Measurements from ENCODE around the gene PCMT1. TPM values are rescaled to one million over a fixed set of nuclear protein-coding genes. Genes with fewer than 3 reads are reported as not detected.

PCMT1 gene
- total RNA-seq, 4 donors from 2014 or later: 57.4 to 67.6 (median 66.6) TPM

- H3K27me3 ChIP-seq: no peaks in the 10 kb centered on the region
- WGBS: 90% methylated on average over 10 of the region's 10 CpGs
- DNase-seq (ENCODE audit: low spot score in 2 of 2): no peak
- no peak overlapping the region for H3K4me3 ChIP-seq
- TF ChIP-seq POLR2AphosphoS5 (IDR thresholded peaks at IDR 0.05): no peak
- TF ChIP-seq POLR2A (IDR thresholded peaks at IDR 0.05): no peak
- no peak for TF ChIP-seq CTCF (IDR thresholded peaks at IDR 0.05)
- no peak for TF ChIP-seq EP300 (IDR thresholded peaks at IDR 0.05)
- no peaks in the 10 kb centered on the region for H3K36me3 ChIP-seq
- H3K27ac ChIP-seq: no peak overlapping the region
- no peaks in the 10 kb centered on the region for H3K9me3 ChIP-seq
- H3K4me1 ChIP-seq: peaks cover 64% of the 10 kb centered on the region
Measured at GRCh38 chr6:149856256-149856994, 106.9 kb downstream of the PCMT1 start.

DNA sequence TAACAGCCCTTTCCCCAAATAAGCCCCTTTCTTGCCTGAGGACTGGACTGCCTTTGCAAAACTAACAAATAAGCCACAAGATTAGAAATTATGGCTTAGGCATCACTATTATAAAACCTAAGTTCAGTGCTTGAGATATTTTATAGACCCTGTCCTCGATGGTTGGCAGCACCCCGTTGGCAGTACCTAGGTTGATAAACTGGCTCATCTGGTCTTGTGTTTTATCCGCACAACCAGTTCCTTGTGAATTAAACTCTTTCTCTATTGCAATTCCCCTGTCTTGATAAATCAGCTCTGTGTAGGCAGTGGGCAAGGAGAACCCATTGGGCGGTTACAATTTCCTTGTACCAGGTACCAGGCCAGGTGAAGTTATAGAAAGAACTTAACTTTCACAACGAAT, 108.0 kb downstream of the PCMT1 start:
- Histone ChIP-seq H3K4me1 (peaks cover 67% of the 10 kb centered on the region), H3K4me3 (no peak overlapping the region), H3K27ac (no peak overlapping the region), H3K36me3 (no peaks in the 10 kb centered on the region), H3K27me3 (no peaks in the 10 kb centered on the region), H3K9me3 (no peaks in the 10 kb centered on the region)
- no peak for TF ChIP-seq POLR2A (IDR thresholded peaks at IDR 0.05)
- TF ChIP-seq POLR2AphosphoS5 (IDR thresholded peaks at IDR 0.05): no peak
- TF ChIP-seq CTCF (IDR thresholded peaks at IDR 0.05): no peak
- no peak for TF ChIP-seq EP300 (IDR thresholded peaks at IDR 0.05)
- 70% methylated on average over 5 of the region's 5 CpGs for WGBS
- no peak for DNase-seq (ENCODE audit: low spot score in 2 of 2)

GRCh38 chr6:149859368-149859767, 109.8 kb downstream of the PCMT1 start:
- 76% methylated on average over 7 of the region's 7 CpGs for WGBS
- Histone ChIP-seq H3K36me3 (no peaks in the 10 kb centered on the region), H3K9me3 (no peaks in the 10 kb centered on the region), H3K4me3 (no peak overlapping the region), H3K27ac (no peak overlapping the region), H3K4me1 (peaks cover 65% of the 10 kb centered on the region), H3K27me3 (no peaks in the 10 kb centered on the region)
- no peak for DNase-seq (ENCODE audit: low spot score in 2 of 2)
- no peak for TF ChIP-seq EP300 (IDR thresholded peaks at IDR 0.05)
- no peak for TF ChIP-seq POLR2AphosphoS5 (IDR thresholded peaks at IDR 0.05)
- TF ChIP-seq CTCF (IDR thresholded peaks at IDR 0.05): no peak
- TF ChIP-seq POLR2A (IDR thresholded peaks at IDR 0.05): no peak

DNA sequence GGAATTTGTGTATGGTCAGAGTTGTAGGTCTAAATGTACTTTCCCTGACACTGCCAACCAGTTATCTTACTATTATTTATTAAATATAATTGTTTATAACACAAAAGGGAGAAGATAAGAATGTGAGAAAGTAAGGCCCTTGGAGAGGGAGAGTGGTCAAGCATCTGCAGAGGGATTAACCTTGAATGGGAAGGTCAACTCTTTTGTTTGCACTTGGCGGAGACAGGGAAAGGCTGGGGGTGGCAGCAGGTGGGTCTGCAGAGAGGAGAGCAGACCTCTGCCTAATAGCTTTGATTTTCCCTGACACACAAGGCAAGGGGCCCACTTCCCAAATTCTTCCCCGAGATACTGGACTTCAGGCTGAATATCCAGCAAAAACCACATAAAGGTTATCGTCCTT, 110.4 kb downstream of the PCMT1 start:
- Histone ChIP-seq H3K9me3 (no peaks in the 10 kb centered on the region), H3K27me3 (no peaks in the 10 kb centered on the region), H3K4me3 (no peak overlapping the region), H3K36me3 (no peaks in the 10 kb centered on the region), H3K27ac (no peak overlapping the region), H3K4me1 (peaks cover 65% of the 10 kb centered on the region)
- no peak for DNase-seq (ENCODE audit: low spot score in 2 of 2)
- 85% methylated on average over 3 of the region's 3 CpGs for WGBS
- TF ChIP-seq EP300 (IDR thresholded peaks at IDR 0.05) (no peak), POLR2A (IDR thresholded peaks at IDR 0.05) (no peak), CTCF (IDR thresholded peaks at IDR 0.05) (no peak), POLR2AphosphoS5 (IDR thresholded peaks at IDR 0.05) (no peak)

- TF ChIP-seq POLR2AphosphoS5 (IDR thresholded peaks at IDR 0.05) (no peak), EP300 (IDR thresholded peaks at IDR 0.05) (no peak), POLR2A (IDR thresholded peaks at IDR 0.05) (no peak), CTCF (IDR thresholded peaks at IDR 0.05) (no peak)
- Histone ChIP-seq H3K36me3 (no peaks in the 10 kb centered on the region), H3K4me1 (peaks cover 63% of the 10 kb centered on the region), H3K27ac (no peak overlapping the region), H3K27me3 (no peaks in the 10 kb centered on the region), H3K4me3 (no peak overlapping the region), H3K9me3 (no peaks in the 10 kb centered on the region)
- WGBS: 90% methylated on average over 5 of the region's 5 CpGs
- no peak for DNase-seq (ENCODE audit: low spot score in 2 of 2)
Measured at GRCh38 chr6:149860513-149860833, 110.9 kb downstream of the PCMT1 start.

Other genes with a start within 250 kb of the PCMT1 start
- 10 to 100 TPM; 15.6 to 39.9 (median 19.0) TPM for gene PPIL4, start 203.7 kb upstream of the PCMT1 start, total RNA-seq
- gene GINM1, start 183.4 kb upstream of the PCMT1 start, total RNA-seq: 10 to 100 TPM; 24.9 to 43.8 (median 34.4) TPM
- gene KATNA1, start 101.0 kb upstream of the PCMT1 start, total RNA-seq: 10 to 100 TPM; 11.7 to 34.4 (median 16.7) TPM
- gene LATS1, start 31.6 kb upstream of the PCMT1 start, total RNA-seq: 10 to 100 TPM; 31.2 to 55.0 (median 44.4) TPM
- 10 to 100 TPM; 21.0 to 31.3 (median 22.3) TPM for gene NUP43, start 3.2 kb upstream of the PCMT1 start, total RNA-seq
- 10 to 100 TPM; 43.6 to 77.2 (median 68.4) TPM for gene LRP11, start 114.6 kb downstream of the PCMT1 start, total RNA-seq
- 10 to 100 TPM; 14.4 to 46.8 (median 22.8) TPM for gene RAET1E, start 148.4 kb downstream of the PCMT1 start, total RNA-seq
- gene RAET1G, start 173.4 kb downstream of the PCMT1 start, total RNA-seq: 1 to 10 TPM; 1.9 to 5.8 (median 4.5) TPM
- under 1 TPM in 2 of 4 donors, not detected in 2; 0.76 to 0.95 TPM for gene ULBP2, start 192.3 kb downstream of the PCMT1 start, total RNA-seq
- gene ULBP1, start 214.2 kb downstream of the PCMT1 start, total RNA-seq: under 1 TPM in 2 of 4 donors, not detected in 2; 0.34 to 0.47 TPM